HFFc6 (cell line): ENCODE measurements around the gene SLC9A5. TPM values are rescaled to one million over a fixed set of nuclear protein-coding genes. Genes with fewer than 3 reads are reported as not detected.

Experiments used
- DNase-seq: peaks from one replicate; pipeline ENCODE4 v3.0.0-alpha.2; 2018
- H3K27ac Mint-ChIP-seq: 2 replicates; pipeline ENCODE4 v1.8.0; 2020; ENCODE audit warnings: mild to moderate bottlenecking, mixed read lengths
- H3K27me3 Mint-ChIP-seq: 2 replicates; pipeline ENCODE4 v1.8.0; 2021; ENCODE audit warnings: mild to moderate bottlenecking, moderate library complexity, mixed read lengths; ENCODE audit not compliant: insufficient read depth
- H3K36me3 Mint-ChIP-seq: 2 replicates; pipeline ENCODE4 v1.8.0; 2021; ENCODE audit warnings: low read depth, mixed read lengths
- H3K4me1 Mint-ChIP-seq: 2 replicates; pipeline ENCODE4 v1.8.0; 2020; ENCODE audit warnings: low read depth, mixed read lengths
- H3K4me3 Mint-ChIP-seq: 2 replicates; pipeline ENCODE4 v1.8.0; 2020; ENCODE audit warnings: mild to moderate bottlenecking, moderate library complexity, mixed read lengths
- H3K9me3 Mint-ChIP-seq: 2 replicates; pipeline ENCODE4 v1.8.0; 2020; ENCODE audit warnings: mild to moderate bottlenecking, mixed read lengths
- total RNA-seq, 6 experiments: library from RNA; stranded (reverse); fragmentation: NEBNext Ultra II Directional; extraction: Animal tissue kit (Norgen Biotek cat#: 25700); gene quantifications; 2 replicates in 1 of 6; 3 replicates in 5 of 6; pipeline ENCODE4 v1.2.3, GENCODE V29; 2021
- TF ChIP-seq, protein P1 (sequence below): fragments of 200-600 bp; sonication (generic); IDR thresholded peaks from 2 replicates; pipeline ENCODE4 v1.5.0; 2021; ENCODE audit warnings: antibody characterized with exemption, mild to moderate bottlenecking

The SLC9A5 gene
- total RNA-seq, 6 experiments from 2014 or later: 3.3 to 4.2 (median 3.7) TPM

DNA sequence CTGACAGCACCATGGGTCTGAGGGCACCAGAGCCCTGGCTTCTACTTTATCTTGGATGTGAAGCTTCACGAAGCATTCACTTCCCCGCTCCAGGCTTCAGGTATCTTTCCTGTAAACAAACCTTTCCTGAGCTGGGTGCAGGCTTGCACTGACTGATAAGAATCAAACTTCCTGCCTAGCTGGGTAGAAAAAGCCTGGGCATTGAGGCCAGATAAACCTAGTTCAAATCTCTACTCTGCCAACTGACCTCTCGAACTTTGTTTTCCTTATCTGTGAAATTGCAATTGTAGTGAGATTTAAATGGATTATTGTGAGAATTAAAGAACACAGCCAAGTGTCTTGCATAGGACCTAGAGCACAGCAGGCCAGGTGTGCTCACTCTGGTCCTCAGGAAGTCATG, 24.8 kb upstream of the SLC9A5 start:
- Mint-ChIP-seq H3K4me3 (no peak overlapping the region), H3K4me1 (peaks cover 34% of the 10 kb centered on the region), H3K27ac (no peak overlapping the region), H3K36me3 (peaks cover 27% of the 10 kb centered on the region), H3K27me3 (peaks cover 8% of the 10 kb centered on the region), H3K9me3 (no peaks in the 10 kb centered on the region)
- TF ChIP-seq, protein P1, sequence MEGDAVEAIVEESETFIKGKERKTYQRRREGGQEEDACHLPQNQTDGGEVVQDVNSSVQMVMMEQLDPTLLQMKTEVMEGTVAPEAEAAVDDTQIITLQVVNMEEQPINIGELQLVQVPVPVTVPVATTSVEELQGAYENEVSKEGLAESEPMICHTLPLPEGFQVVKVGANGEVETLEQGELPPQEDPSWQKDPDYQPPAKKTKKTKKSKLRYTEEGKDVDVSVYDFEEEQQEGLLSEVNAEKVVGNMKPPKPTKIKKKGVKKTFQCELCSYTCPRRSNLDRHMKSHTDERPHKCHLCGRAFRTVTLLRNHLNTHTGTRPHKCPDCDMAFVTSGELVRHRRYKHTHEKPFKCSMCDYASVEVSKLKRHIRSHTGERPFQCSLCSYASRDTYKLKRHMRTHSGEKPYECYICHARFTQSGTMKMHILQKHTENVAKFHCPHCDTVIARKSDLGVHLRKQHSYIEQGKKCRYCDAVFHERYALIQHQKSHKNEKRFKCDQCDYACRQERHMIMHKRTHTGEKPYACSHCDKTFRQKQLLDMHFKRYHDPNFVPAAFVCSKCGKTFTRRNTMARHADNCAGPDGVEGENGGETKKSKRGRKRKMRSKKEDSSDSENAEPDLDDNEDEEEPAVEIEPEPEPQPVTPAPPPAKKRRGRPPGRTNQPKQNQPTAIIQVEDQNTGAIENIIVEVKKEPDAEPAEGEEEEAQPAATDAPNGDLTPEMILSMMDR: no peak
- no peak for DNase-seq

DNA sequence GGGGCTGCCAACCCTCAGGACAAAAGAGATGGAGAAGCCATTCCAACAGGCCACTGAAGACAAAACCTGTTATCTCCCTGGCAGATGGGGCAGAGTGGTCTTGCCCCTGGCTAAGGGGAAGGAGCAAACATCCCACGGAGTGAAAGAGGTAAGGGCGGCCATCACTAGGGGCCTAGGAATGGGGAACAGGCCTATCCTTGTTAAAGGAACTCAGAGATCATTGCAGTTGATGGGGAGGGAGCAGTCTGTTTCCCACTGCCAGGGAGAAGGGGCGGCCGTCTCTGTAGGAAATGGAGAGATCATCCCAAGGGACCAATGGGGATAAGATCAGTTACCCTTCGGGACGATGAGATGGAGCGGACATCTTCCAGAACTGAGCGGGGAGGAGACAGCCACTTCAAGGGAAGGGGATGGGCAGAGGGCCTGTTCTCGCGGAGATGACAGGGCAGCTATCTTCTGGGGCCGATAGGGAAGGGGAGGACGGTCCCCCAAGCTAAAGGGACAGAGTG, 22.4 kb upstream of the SLC9A5 start:
- Mint-ChIP-seq H3K36me3 (peaks cover 17% of the 10 kb centered on the region), H3K27ac (peak overlapping the region; percentile 95), H3K9me3 (no peaks in the 10 kb centered on the region), H3K4me3 (peak overlapping the region; percentile 98), H3K4me1 (peaks cover 34% of the 10 kb centered on the region), H3K27me3 (peaks cover 8% of the 10 kb centered on the region)
- TF ChIP-seq, protein P1: no peak
- no peak for DNase-seq

DNA sequence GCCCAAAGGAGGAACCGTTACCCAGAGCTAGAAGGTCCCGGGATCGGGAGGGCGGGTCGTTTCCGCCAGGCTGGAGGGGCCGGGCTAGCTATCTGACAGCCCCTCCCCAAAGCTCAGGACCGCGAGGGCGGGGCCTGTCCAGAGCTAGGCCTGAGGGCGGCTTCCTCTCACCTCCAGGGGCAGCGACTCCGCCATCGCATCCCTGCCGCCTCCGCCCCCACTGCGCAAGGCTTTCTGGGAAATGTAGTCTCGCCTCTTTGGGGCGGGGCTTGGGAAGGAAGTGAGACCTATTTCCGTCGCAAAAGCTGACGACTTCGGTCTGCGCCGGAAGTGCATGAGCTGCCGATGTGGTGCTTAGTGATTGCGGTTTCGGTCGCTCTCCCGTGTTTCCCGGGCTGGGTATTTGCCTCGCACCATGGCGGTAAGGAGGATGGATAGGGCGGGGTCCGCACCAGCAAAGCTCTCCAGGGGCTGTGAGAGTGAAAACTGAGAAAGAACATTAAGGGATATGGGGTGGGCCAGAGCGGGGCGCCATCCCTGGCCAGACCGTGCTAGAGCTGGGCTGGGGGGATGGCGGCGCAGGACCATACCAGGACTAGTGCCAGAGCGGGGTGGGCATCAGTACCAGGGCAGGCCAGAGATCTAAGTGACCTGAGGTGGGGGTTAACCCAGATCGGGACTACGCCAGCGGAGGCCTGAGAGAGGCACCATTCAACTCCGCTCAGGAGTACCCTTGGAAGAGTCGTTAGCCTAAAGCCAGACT, 21.8 kb upstream of the SLC9A5 start, which contains the start of gene TMEM208:
Gene TMEM208 (plus strand): TSS at position 327 of the 763 bp plus-strand sequence. CDS start 89 bp downstream, at position 416.
- TF ChIP-seq, protein P1: peak; percentile 45; the same call in 1 of the 2 replicates
- Mint-ChIP-seq H3K4me1 (peaks cover 34% of the 10 kb centered on the region), H3K4me3 (peak within 1 kb of the TSS; percentile 98), H3K9me3 (no peaks in the 10 kb centered on the region), H3K36me3 (peaks cover 17% of the 10 kb centered on the region), H3K27ac (peak within 1 kb of the TSS; percentile 95), H3K27me3 (peaks cover 8% of the 10 kb centered on the region)
- peak; percentile 98 for DNase-seq

DNA sequence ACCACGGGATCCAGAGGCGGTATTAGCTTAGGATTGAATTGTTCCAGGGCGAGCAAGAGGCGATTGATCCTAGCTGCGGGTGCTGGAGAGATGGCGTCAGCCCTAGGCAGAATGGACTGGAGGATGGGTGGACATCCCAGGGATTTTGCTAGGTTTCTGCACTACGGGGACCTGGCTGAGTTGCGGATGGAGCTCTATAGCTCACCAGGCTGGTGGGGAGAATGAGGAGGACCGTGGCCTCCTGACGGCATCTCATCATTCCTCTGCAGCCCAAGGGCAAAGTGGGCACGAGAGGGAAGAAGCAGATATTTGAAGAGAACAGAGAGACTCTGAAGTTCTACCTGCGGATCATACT, 21.2 kb upstream of the SLC9A5 start:
- Mint-ChIP-seq H3K9me3 (no peaks in the 10 kb centered on the region), H3K36me3 (peaks cover 17% of the 10 kb centered on the region), H3K27ac (peak overlapping the region; percentile 92), H3K27me3 (peaks cover 8% of the 10 kb centered on the region), H3K4me1 (peaks cover 34% of the 10 kb centered on the region), H3K4me3 (peak overlapping the region; percentile 98)
- TF ChIP-seq, protein P1: no peak
- no peak for DNase-seq

DNA sequence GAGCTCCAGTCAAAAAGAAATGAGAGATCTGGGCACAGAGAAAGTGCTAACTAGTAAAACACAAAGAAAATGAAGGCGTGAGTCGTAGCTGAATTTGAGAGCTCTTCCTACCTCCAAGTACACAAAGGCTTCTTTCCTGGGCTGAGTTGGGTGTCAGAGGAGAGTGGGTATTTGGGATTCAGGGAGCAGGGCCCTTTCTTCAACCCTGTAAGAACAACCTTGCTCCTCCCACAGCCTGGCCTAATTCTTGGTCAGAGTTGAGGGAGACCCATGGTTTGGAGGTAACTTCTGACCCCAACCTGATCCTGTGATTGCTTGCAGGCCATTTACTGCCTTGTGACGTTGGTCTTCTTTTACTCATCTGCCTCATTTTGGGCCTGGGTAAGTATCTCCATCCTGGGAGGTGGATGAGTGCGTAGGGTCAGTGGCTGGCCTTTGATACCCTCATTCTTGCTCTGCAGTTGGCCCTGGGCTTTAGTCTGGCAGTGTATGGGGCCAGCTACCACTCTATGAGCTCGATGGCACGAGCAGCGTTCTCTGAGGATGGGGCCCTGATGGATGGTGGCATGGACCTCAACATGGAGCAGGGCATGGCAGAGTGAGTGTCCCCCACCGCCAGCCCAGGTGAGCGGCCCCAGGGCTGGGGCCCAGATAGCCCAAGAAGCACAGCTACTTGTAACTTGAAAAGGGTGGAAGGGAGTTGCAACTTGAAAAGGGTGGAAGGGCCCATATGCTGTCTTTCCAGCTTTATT, 20.6 kb upstream of the SLC9A5 start:
- peaks cover 8% of the 10 kb centered on the region for H3K27me3 Mint-ChIP-seq
- peaks cover 34% of the 10 kb centered on the region for H3K4me1 Mint-ChIP-seq
- no peak for DNase-seq
- peaks cover 18% of the 10 kb centered on the region for H3K36me3 Mint-ChIP-seq
- no peaks in the 10 kb centered on the region for H3K9me3 Mint-ChIP-seq
- peak overlapping the region; percentile 98 for H3K4me3 Mint-ChIP-seq
- TF ChIP-seq, protein P1: no peak
- H3K27ac Mint-ChIP-seq: peak overlapping the region; percentile 92
